Measurements from ENCODE around the gene SORBS1. TPM values are rescaled to one million over a fixed set of nuclear protein-coding genes. Genes with fewer than 3 reads are reported as not detected.

SORBS1 gene
- total RNA-seq, 1 experiment from 2014 or later: 4.1 TPM

- intact Hi-C loops (cut with micrococcal nuclease): no loop called here
- CTCF ChIA-PET: interaction anchor here (0.8 kb wide), 1 partner anchor 182 kb away, joined by 4 read pairs; no protein-coding TSS in a partner anchor
- Histone ChIP-seq H3K36me3 (ENCODE audit: low read depth, low read length) (no peaks in the 10 kb centered on the region), H3K4me3 (ENCODE audit: low read length) (no peak overlapping the region), H3K9me2 (replicated peaks; ENCODE audit: low read length) (no peaks in the 10 kb centered on the region), H2AFZ (ENCODE audit: low read length) (no peak overlapping the region), H3K9me3 (ENCODE audit: low read length) (no peaks in the 10 kb centered on the region), H3K27me3 (ENCODE audit: low read length) (no peaks in the 10 kb centered on the region), H3K27ac (ENCODE audit: low read length) (no peak overlapping the region), H3K4me1 (ENCODE audit: insufficient read depth, low read length) (peaks cover 6% of the 10 kb centered on the region; the same call in 1 of the 2 replicates), H3K9ac (ENCODE audit: low read length) (no peak overlapping the region), H4K20me1 (ENCODE audit: low read length) (no peaks in the 10 kb centered on the region), H3F3A (ENCODE audit: low read length, unreplicated experiment) (no peaks in the 10 kb centered on the region), H3K4me2 (ENCODE audit: low read length) (no peak overlapping the region), H3K79me2 (ENCODE audit: low read length) (no peaks in the 10 kb centered on the region)
- BruUV-seq (replicated peaks): no TSS peak
- ATAC-seq (no peak), DNase-seq (no peak)
- POLR2A ChIA-PET (ENCODE audit: unreplicated experiment): no interaction called here
- no peak for TF ChIP-seq CTCF (conservative IDR thresholded peaks at IDR 0.05; ENCODE audit: low read depth, low read length)
- no peak for TF ChIP-seq EZH2 (IDR thresholded peaks at IDR 0.05; ENCODE audit: low read length, unreplicated experiment)
- TF ChIP-seq EZH2phosphoT487 (IDR thresholded peaks at IDR 0.05; ENCODE audit: borderline replicate concordance, low read length): no peak
Observed at GRCh38 chr10:95419399-95419798, 141.8 kb downstream of the SORBS1 start.

DNA sequence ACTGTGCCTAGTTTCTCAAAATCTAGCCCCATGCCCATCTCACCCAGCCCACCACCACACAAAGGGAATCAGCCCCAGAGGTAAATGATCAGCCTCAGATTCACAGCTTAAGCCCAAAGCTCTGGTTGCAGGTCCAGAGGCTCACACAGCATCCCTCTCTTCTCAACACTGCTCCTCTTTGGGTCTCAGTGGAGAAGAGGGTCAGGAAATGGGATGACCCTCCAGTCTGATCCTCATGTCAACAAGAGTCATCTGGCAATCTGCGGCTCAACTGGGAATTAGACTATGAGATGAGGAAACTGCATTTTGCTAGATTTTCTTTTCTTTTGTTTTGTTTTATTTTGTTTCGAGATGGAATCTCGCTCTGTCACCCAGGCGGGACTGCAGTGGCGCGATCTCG lies 144.2 kb downstream of the SORBS1 start:
- H3K9me3 ChIP-seq (ENCODE audit: low read length): no peaks in the 10 kb centered on the region
- H3K27me3 ChIP-seq (ENCODE audit: low read length): no peaks in the 10 kb centered on the region
- H3K4me3 ChIP-seq (ENCODE audit: low read length): no peak overlapping the region
- H3K79me2 ChIP-seq (ENCODE audit: low read length): no peaks in the 10 kb centered on the region
- intact Hi-C loops (cut with micrococcal nuclease): no loop called here
- H3K9me2 ChIP-seq (replicated peaks; ENCODE audit: low read length): no peaks in the 10 kb centered on the region
- CTCF ChIA-PET: no interaction called here
- no peaks in the 10 kb centered on the region for H3K4me1 ChIP-seq (ENCODE audit: insufficient read depth, low read length)
- no peak overlapping the region for H3K4me2 ChIP-seq (ENCODE audit: low read length)
- no peaks in the 10 kb centered on the region for H4K20me1 ChIP-seq (ENCODE audit: low read length)
- DNase-seq (no peak), ATAC-seq (no peak)
- no peak for TF ChIP-seq EZH2 (IDR thresholded peaks at IDR 0.05; ENCODE audit: low read length, unreplicated experiment)
- no peak for TF ChIP-seq CTCF (conservative IDR thresholded peaks at IDR 0.05; ENCODE audit: low read depth, low read length)
- TF ChIP-seq EZH2phosphoT487 (IDR thresholded peaks at IDR 0.05; ENCODE audit: borderline replicate concordance, low read length): no peak
- H3K27ac ChIP-seq (ENCODE audit: low read length): no peak overlapping the region
- no peaks in the 10 kb centered on the region for H3K36me3 ChIP-seq (ENCODE audit: low read depth, low read length)
- no peaks in the 10 kb centered on the region for H3F3A ChIP-seq (ENCODE audit: low read length, unreplicated experiment)
- no TSS peak for BruUV-seq (replicated peaks)
- POLR2A ChIA-PET (ENCODE audit: unreplicated experiment): no interaction called here
- H3K9ac ChIP-seq (ENCODE audit: low read length): no peak overlapping the region
- no peak overlapping the region for H2AFZ ChIP-seq (ENCODE audit: low read length)

DNA sequence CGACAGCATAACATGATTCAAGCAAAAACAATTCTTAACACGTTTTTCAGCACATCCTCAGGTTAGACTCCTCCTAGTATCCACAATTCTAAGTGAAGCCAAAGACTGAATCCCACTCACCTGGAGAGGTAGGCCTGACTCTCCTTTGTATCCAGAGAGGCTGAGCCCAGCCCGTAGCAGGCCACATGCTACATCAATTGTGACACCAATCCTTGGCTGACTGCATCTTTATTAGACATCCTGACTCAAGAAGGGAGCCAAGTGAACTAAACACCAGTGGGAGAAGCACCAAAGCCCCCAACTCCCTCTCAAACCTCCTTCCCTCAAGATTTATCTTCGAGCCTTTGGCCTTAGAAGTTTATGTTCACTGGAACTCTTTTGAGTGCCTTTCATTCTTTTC lies 144.9 kb downstream of the SORBS1 start:
- Histone ChIP-seq H4K20me1 (ENCODE audit: low read length) (no peaks in the 10 kb centered on the region), H3K27ac (ENCODE audit: low read length) (no peak overlapping the region), H3K9me2 (replicated peaks; ENCODE audit: low read length) (no peaks in the 10 kb centered on the region), H3F3A (ENCODE audit: low read length, unreplicated experiment) (no peaks in the 10 kb centered on the region), H3K4me1 (ENCODE audit: insufficient read depth, low read length) (no peaks in the 10 kb centered on the region), H2AFZ (ENCODE audit: low read length) (no peak overlapping the region), H3K36me3 (ENCODE audit: low read depth, low read length) (no peaks in the 10 kb centered on the region), H3K4me3 (ENCODE audit: low read length) (no peak overlapping the region), H3K9me3 (ENCODE audit: low read length) (no peaks in the 10 kb centered on the region), H3K79me2 (ENCODE audit: low read length) (no peaks in the 10 kb centered on the region), H3K9ac (ENCODE audit: low read length) (no peak overlapping the region), H3K4me2 (ENCODE audit: low read length) (no peak overlapping the region), H3K27me3 (ENCODE audit: low read length) (no peaks in the 10 kb centered on the region)
- ATAC-seq: no peak
- no TSS peak for BruUV-seq (replicated peaks)
- no peak for DNase-seq
- TF ChIP-seq EZH2phosphoT487 (IDR thresholded peaks at IDR 0.05; ENCODE audit: borderline replicate concordance, low read length) (no peak), EZH2 (IDR thresholded peaks at IDR 0.05; ENCODE audit: low read length, unreplicated experiment) (no peak), CTCF (conservative IDR thresholded peaks at IDR 0.05; ENCODE audit: low read depth, low read length) (no peak)
- POLR2A ChIA-PET (ENCODE audit: unreplicated experiment): no interaction called here
- intact Hi-C loops (cut with micrococcal nuclease): no loop called here
- CTCF ChIA-PET: no interaction called here
